ENCODE data around the gene IQCB1.
"Not testable (repeated sequence)": the region's sequence is repeated elsewhere in the genome, so short reads cannot be mapped to it uniquely, and the experiment has no call there.

The IQCB1 gene

GRCh38 chr3:121800906-121801305 is 34.0 kb downstream of the IQCB1 start:
- no peak for DNase-seq

DNA sequence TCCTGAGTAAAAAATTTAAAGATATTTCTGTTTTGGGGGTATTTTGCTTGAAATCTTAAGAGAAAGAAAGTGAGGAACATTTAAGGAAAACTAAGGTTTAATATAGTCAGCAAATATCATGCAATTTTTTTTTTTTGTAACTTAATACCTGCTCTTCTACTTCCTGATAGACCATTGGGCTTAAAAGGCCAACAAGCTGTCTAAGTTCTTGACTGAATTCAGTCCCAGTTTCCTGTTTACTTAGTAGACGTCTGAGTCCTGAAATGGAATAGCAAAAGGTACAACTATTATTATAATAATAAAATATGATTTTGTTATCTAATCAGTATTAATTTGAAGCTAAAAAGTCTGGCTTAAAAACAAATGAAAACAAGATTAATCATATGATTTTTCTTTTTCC is 37.9 kb downstream of the IQCB1 start:
- no peak for DNase-seq

GRCh38 chr3:121794264-121794983 is 40.4 kb downstream of the IQCB1 start:
- no peak for DNase-seq

DNA sequence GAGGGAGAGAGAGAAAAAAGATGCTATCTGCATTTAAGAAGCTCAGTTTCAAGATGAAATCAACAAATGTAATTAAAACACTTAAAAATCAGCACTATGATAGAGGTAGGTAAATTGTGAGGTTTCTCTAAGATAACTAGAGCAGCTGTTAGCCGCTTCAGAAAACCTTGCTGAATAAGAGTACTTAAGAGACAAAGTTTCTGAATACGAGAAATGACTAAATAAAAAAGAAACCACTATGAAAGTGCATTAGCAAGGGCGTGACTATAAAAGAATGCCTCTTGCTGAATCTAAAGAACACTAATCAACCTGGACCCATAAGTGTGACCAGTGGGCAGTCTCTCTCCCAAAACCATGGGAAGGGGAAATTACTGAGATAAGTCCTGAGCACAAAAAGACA is 41.8 kb downstream of the IQCB1 start:
- no peak for DNase-seq

DNA sequence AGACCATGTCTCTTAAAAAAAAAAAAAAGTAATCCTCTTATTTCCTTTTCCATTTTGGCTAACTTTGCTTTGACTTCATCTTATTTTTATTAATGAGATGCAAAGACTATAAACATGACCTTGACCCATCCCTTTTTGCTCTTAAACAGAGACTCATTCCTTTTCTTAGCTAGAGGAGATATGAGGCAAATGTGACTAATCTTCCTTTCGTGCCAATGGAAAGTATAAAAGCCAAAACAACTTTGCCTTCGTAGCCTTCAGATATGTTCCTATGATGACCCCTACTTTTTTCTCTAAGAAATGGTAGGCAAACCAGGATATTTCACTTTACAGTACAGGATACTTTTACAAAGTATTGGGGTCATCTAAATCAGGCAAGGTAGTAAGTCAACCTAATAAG is 48.4 kb downstream of the IQCB1 start:
- DNase-seq: no peak

GRCh38 chr3:121782784-121783183 is 52.1 kb downstream of the IQCB1 start:
- DNase-seq: not testable (repeated sequence)

DNA sequence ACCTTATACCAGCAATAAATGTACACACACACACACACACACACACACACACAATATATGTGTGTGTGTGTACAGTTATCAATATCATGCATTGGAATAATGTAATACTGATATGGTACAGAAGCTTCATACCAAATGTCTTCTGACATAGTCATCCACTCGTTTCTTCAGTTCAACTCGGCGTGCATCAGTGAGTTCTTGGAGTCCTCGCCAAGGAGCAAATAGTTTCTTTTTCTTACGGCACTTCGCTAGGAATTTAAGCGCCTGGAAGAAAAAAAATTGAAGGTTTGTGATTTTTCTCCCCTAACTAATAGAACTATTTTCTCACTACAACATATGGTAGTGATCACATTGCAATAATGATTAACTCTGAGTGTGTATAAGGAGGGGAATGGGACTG is 53.2 kb downstream of the IQCB1 start:
- DNase-seq: no peak

DNA sequence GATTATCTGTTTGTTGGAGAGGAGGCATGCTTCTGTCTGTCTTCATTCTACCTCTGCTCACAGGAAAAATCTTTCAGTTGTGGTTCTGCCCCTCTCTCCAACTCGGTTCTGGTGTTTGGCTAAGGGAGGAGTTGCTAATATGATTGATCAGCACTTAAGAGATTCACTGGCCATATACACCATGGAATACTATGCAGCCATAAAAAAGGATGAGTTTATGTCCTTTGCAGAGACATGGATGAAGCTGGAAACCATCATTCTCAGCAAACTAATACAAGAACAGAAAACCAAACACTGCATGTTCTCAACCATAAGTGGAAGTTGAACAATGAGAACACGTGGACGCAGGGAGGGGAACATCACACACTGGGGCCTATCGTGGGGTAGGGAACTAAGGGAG is 59.8 kb downstream of the IQCB1 start:
- DNase-seq: not testable (repeated sequence)

- no peak for DNase-seq
These were observed 65.6 kb downstream of the IQCB1 start for GRCh38 chr3:121769246-121769645.

DNA sequence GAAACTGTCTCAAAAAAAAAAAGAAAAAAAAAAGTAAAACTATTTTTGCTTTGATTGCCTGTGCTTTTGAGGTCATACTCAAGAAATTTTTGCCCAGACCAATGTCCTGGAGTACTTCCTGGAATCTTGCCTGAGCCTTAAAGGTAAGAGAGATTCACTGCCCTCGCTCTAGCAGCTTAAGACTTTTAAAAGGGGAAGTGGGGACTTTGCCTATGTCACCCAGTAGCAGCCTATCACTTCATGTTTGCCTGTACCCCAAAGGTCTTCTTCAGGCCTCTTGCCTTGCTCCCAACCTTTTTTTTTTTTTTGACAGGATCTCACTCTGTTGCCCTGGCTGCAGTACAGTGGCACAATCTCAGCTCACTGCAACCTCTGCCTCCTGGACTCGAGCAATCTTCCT is 66.4 kb downstream of the IQCB1 start:
- no peak for DNase-seq

- no peak for DNase-seq
These were observed 75.2 kb downstream of the IQCB1 start for GRCh38 chr3:121759541-121760202.

- DNase-seq: no peak
These were observed 76.0 kb downstream of the IQCB1 start for GRCh38 chr3:121758727-121759450.

- no peak for DNase-seq
These were observed 76.9 kb downstream of the IQCB1 start for GRCh38 chr3:121757812-121758545.

DNA sequence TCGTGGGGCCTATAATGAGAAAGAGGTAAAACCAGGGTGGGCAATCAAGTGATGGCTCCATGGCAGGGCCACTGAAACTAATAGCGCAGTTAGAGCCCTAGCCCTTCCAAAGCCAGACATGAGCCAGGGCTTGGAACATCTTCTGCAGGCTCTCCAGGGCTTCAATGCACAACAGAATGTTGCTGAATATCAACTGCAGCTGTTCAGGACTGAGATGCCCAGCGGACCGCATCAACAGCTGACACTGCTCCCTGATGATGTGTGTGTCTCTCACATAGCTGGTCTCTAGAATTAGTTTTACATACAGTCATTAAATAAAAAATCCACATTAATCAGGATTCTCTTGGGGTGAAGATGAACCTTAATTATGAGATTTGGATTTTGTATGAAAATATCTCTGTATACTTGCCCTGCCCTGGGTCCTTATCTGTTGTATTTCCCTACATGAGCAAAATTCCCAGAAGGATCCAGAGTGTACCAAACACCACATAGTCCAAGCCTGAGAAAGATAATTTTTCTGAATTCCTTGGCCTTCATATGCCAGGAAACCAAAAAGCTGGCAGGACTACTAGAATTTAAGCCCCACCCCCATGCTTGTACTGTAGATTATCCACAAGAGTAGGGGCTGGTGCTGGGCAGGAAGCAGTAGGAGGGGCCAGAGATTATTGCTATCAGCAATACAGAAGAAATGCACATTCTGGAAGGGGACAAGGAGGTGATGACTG is 77.6 kb downstream of the IQCB1 start:
- no peak for DNase-seq

DNA sequence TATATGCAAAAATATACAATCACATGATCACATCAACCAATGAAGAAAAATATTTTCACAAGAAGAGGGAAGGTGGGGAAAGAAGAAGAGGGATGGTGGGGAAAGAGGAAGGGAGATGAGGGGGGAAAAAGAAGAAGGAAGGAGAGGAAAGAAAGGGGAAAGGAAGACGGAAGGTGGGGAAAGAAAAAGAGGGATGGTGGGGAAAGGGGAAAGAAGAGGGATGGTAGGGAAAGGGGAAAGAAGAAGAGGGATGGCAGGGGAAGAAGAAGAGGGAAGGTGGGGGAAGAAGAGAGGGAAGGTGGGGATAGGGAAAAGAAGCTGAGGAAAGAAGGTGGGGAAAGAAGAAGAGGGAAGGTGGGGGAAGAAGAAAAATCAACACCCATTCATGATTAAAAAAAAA is 82.1 kb downstream of the IQCB1 start:
- no peak for DNase-seq

GRCh38 chr3:121752261-121752660 is 82.6 kb downstream of the IQCB1 start:
- DNase-seq: no peak

DNA sequence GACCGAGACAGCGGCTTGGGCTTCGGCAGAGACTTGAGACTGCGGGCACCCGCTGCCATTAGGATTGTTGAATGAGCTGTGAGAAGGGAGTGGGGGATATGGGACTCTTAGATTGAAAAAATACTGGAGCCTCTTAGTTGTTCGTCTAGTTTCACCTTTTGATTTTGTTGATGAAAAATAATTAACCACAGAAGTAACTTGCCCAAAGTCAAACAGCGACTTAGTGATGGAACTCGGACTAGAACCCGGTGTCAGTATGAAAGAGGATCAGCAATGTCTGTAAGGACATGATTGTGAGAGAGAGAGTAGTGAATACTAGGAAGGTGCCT is 84.8 kb downstream of the IQCB1 start:
- no peak for DNase-seq

GRCh38 chr3:121749276-121750086 is 85.4 kb downstream of the IQCB1 start, which contains the start of gene GOLGB1:
Gene GOLGB1 (minus strand): TSS chr3:121749741. CDS start chr3:121730971, 18,770 bp downstream.
- DNase-seq: peak; percentile 97

DNA sequence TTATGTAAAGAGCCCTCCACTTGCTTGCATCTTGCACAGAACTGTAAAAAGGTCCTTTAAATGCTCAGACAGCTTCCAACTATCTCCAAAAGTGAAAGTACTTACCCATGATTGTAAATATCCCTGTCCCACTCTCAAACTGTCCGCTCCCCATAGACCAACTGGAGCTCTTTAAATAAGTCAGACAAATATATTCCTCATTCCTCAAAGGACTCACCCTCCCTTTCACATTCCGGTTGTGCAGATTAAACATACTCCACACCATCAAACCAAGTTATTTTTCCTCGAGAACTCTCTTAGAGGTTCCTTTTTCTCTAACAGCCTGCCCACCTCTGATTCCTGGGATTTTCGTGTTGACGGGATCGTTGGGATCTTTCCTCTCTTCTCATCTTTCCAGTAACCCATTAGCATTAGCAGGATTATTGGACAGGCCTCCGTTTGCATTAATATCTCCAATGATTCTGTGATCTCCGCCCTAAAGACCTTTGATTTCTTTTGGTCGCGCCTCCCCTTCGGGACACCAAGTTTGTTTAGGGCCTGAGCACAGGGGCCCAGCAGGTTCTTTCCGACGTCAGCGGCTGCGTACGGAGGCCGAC is 86.1 kb downstream of the IQCB1 start:
- DNase-seq: peak; percentile 19

DNA sequence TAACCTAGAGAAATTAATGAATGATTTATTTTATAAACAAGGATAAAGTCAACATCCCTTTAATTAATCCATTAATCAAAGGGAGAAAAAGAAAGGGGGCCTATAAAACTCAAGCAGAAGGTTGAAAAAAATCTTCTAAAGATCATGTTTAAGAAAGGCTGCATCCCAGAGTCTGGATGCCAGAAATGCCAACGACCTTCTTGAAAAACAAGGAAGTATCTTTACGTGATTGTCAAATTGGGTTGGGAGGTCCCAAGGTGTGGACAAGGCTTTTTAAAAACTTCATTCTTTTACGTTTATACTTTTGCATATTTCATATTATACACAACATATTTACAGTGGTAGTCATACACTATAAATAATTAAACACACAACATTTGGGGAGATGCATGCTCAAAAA is 86.9 kb downstream of the IQCB1 start:
- DNase-seq: no peak

- not testable (repeated sequence) for DNase-seq
These were observed 91.8 kb downstream of the IQCB1 start for GRCh38 chr3:121743106-121743505.
